Loucy (cell line): ENCODE results near the gene PDPR.
"Not testable (repeated sequence)": the region's sequence is repeated elsewhere in the genome, so short reads cannot be mapped to it uniquely, and the experiment has no call there.

Source experiments
- EZH2phosphoT487 ChIP-seq: fragments of 200-600 bp; IDR thresholded peaks from 2 replicates; pipeline ENCODE4 v1.6.1; 2018; ENCODE audit warnings: antibody characterized with exemption, mild to moderate bottlenecking, moderate library complexity, borderline replicate concordance
- TF ChIP-seq, protein P1 (sequence below): fragments of 200-600 bp; sonication (generic); conservative IDR thresholded peaks from 2 replicates; pipeline ENCODE4 v1.5.1; 2014; ENCODE audit warnings: mild to moderate bottlenecking, antibody characterized with exemption, low read length

DNA sequence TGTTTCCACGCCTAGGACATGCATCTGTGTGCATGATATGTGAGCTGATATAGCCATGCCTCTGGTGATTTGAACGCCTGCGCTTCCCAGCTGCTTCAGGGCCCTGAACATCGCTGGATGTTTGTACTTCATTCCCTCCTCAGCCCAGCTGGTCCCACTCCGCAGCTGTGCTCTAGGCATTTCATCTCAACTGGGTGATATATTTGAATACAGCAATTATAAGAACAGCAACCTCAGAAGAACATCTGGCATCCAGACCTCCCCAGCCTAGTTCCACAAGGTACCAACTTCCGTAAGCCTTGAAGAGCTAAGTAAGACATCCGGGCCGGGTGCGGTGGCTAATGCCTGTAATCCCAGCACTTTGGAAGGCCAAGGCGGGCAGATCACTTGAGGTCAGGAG, 52.6 kb downstream of the PDPR start:
- TF ChIP-seq, protein P1, sequence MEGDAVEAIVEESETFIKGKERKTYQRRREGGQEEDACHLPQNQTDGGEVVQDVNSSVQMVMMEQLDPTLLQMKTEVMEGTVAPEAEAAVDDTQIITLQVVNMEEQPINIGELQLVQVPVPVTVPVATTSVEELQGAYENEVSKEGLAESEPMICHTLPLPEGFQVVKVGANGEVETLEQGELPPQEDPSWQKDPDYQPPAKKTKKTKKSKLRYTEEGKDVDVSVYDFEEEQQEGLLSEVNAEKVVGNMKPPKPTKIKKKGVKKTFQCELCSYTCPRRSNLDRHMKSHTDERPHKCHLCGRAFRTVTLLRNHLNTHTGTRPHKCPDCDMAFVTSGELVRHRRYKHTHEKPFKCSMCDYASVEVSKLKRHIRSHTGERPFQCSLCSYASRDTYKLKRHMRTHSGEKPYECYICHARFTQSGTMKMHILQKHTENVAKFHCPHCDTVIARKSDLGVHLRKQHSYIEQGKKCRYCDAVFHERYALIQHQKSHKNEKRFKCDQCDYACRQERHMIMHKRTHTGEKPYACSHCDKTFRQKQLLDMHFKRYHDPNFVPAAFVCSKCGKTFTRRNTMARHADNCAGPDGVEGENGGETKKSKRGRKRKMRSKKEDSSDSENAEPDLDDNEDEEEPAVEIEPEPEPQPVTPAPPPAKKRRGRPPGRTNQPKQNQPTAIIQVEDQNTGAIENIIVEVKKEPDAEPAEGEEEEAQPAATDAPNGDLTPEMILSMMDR = not testable (repeated sequence)
- TF ChIP-seq EZH2phosphoT487 = not testable (repeated sequence)
